B cell (primary cell): Measurements from ENCODE around the gene SCGB1D1.

Source experiments
- CTCF ChIP-seq: fragments of 200-600 bp; IDR thresholded peaks from one replicate; pipeline ENCODE4 v1.8.0; 2022; ENCODE audit warnings: antibody characterized with exemption, mild to moderate bottlenecking
- EZH2 ChIP-seq: IDR thresholded peaks from 2 replicates; pipeline ENCODE4 v1.6.1; 2012; ENCODE audit warnings: borderline replicate concordance, low read depth, mild to moderate bottlenecking, moderate library complexity, low read length; ENCODE audit not compliant: insufficient read depth, poor library complexity, severe bottlenecking

DNA sequence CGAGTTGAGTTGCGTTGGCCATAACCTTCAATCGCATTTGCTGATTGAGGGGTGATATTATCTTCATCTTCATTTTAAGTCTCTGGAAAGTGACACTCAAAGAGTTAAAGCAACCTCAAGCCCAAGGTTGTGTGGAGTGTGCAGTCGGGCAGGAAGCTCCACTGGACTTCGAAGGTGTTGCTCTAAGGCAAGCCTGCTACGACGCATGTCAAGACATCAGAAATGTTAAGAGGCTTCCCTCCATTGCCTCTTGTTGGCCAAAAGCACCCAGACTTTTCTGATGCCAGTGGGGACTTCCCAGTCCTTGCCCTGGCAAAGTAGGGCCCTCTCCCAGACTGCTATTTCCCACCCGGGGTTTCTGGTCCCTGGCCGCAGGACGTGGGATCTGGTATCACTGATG, 23.6 kb upstream of the SCGB1D1 start:
- no peak for TF ChIP-seq CTCF
- TF ChIP-seq EZH2, result no peak
